ENCODE results near the gene PGM2.

The PGM2 gene

GRCh38 chr4:37836274-37836673, 9.8 kb downstream of the PGM2 start:
- no peak for DNase-seq (ENCODE audit: low read depth, low spot score)
- no peak for TF ChIP-seq CTCF (IDR thresholded peaks at IDR 0.05; ENCODE audit: low read depth, low read length)
- in situ Hi-C loops (cut with HindIII; ENCODE audit: low sequenced_read_pairs) = no loop called here
- no peak overlapping the region for H3K4me3 ChIP-seq (ENCODE audit: low read depth, low read length)

GRCh38 chr4:37836838-37837440, 10.5 kb downstream of the PGM2 start:
- no peak for DNase-seq (ENCODE audit: low read depth, low spot score)
- in situ Hi-C loops (cut with HindIII; ENCODE audit: low sequenced_read_pairs) = no loop called here
- no peak overlapping the region for H3K4me3 ChIP-seq (ENCODE audit: low read depth, low read length)
- TF ChIP-seq CTCF (IDR thresholded peaks at IDR 0.05; ENCODE audit: low read depth, low read length) = no peak

GRCh38 chr4:37837446-37837845, 11.0 kb downstream of the PGM2 start:
- in situ Hi-C loops (cut with HindIII; ENCODE audit: low sequenced_read_pairs) = no loop called here
- no peak overlapping the region for H3K4me3 ChIP-seq (ENCODE audit: low read depth, low read length)
- DNase-seq (ENCODE audit: low read depth, low spot score) = peak; percentile 63
- TF ChIP-seq CTCF (IDR thresholded peaks at IDR 0.05; ENCODE audit: low read depth, low read length) = no peak

- in situ Hi-C loops (cut with HindIII; ENCODE audit: low sequenced_read_pairs) = no loop called here
- no peak for DNase-seq (ENCODE audit: low read depth, low spot score)
- TF ChIP-seq CTCF (IDR thresholded peaks at IDR 0.05; ENCODE audit: low read depth, low read length) = no peak
These were observed 12.9 kb downstream of the PGM2 start for GRCh38 chr4:37839426-37839825.

GRCh38 chr4:37844204-37844603, 17.7 kb downstream of the PGM2 start:
- in situ Hi-C loops (cut with HindIII; ENCODE audit: low sequenced_read_pairs) = no loop called here
- no peak for DNase-seq (ENCODE audit: low read depth, low spot score)
- TF ChIP-seq CTCF (IDR thresholded peaks at IDR 0.05; ENCODE audit: low read depth, low read length) = no peak

More at GRCh38 chr4:37839426-37839825, 12.9 kb downstream of the PGM2 start:
- no peak overlapping the region for H3K4me3 ChIP-seq (ENCODE audit: low read depth, low read length)

GRCh38 chr4:37845201-37845600, 18.7 kb downstream of the PGM2 start:
- no peak for DNase-seq (ENCODE audit: low read depth, low spot score)
- in situ Hi-C loops (cut with HindIII; ENCODE audit: low sequenced_read_pairs) = no loop called here
- no peak for TF ChIP-seq CTCF (IDR thresholded peaks at IDR 0.05; ENCODE audit: low read depth, low read length)
- H3K4me3 ChIP-seq (ENCODE audit: low read depth, low read length) = no peak overlapping the region

More at GRCh38 chr4:37844204-37844603, 17.7 kb downstream of the PGM2 start:
- no peak overlapping the region for H3K4me3 ChIP-seq (ENCODE audit: low read depth, low read length)

Data from astrocyte of the spinal cord (primary cell).